Measurements from ENCODE around the gene SZRD1.

DNA sequence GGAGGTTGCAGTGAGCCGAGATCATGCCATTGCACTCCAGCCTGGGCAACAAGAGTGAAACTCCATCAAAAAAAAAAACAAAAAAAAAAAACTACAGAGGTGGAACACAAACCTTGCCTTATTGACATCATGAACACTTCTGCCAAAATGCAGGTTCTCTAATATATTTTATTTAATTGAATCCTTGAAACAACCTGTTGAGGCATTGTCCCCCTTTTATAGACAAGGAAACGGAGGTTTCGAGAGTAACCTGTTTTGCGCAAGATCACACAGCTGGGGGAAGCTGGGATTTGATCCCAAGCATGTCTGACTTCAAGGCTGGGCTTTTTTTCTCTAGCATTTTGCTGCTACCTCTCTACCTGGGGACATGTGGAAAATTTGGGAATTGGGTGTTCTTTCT lies 2.8 kb downstream of the SZRD1 start:
- TF ChIP-seq, protein P1, sequence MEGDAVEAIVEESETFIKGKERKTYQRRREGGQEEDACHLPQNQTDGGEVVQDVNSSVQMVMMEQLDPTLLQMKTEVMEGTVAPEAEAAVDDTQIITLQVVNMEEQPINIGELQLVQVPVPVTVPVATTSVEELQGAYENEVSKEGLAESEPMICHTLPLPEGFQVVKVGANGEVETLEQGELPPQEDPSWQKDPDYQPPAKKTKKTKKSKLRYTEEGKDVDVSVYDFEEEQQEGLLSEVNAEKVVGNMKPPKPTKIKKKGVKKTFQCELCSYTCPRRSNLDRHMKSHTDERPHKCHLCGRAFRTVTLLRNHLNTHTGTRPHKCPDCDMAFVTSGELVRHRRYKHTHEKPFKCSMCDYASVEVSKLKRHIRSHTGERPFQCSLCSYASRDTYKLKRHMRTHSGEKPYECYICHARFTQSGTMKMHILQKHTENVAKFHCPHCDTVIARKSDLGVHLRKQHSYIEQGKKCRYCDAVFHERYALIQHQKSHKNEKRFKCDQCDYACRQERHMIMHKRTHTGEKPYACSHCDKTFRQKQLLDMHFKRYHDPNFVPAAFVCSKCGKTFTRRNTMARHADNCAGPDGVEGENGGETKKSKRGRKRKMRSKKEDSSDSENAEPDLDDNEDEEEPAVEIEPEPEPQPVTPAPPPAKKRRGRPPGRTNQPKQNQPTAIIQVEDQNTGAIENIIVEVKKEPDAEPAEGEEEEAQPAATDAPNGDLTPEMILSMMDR (IDR thresholded peaks at IDR 0.05), result no peak
- TF ChIP-seq EP300 (IDR thresholded peaks at IDR 0.05) (no peak), POLR2A (IDR thresholded peaks at IDR 0.05) (no peak)

Data from suprapubic skin (tissue), 3 donors.